VCaP (cell line): ENCODE results near the gene GPR132.

ENCODE experiments used
- H3K27ac ChIP-seq: fragments of 450-650 bp; 2 replicates; pipeline ENCODE4 v1.5.1; 2017
- TF ChIP-seq, protein P1 (sequence below): fragments of 450-650 bp; conservative IDR thresholded peaks from 2 replicates; pipeline ENCODE4 v1.5.1; 2017; ENCODE audit warnings: mild to moderate bottlenecking, moderate library complexity

The GPR132 gene

GRCh38 chr14:105010106-105010505, 55.1 kb downstream of the GPR132 start:
- TF ChIP-seq, protein P1, sequence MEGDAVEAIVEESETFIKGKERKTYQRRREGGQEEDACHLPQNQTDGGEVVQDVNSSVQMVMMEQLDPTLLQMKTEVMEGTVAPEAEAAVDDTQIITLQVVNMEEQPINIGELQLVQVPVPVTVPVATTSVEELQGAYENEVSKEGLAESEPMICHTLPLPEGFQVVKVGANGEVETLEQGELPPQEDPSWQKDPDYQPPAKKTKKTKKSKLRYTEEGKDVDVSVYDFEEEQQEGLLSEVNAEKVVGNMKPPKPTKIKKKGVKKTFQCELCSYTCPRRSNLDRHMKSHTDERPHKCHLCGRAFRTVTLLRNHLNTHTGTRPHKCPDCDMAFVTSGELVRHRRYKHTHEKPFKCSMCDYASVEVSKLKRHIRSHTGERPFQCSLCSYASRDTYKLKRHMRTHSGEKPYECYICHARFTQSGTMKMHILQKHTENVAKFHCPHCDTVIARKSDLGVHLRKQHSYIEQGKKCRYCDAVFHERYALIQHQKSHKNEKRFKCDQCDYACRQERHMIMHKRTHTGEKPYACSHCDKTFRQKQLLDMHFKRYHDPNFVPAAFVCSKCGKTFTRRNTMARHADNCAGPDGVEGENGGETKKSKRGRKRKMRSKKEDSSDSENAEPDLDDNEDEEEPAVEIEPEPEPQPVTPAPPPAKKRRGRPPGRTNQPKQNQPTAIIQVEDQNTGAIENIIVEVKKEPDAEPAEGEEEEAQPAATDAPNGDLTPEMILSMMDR, result no peak
- H3K27ac ChIP-seq, result no peak overlapping the region

DNA sequence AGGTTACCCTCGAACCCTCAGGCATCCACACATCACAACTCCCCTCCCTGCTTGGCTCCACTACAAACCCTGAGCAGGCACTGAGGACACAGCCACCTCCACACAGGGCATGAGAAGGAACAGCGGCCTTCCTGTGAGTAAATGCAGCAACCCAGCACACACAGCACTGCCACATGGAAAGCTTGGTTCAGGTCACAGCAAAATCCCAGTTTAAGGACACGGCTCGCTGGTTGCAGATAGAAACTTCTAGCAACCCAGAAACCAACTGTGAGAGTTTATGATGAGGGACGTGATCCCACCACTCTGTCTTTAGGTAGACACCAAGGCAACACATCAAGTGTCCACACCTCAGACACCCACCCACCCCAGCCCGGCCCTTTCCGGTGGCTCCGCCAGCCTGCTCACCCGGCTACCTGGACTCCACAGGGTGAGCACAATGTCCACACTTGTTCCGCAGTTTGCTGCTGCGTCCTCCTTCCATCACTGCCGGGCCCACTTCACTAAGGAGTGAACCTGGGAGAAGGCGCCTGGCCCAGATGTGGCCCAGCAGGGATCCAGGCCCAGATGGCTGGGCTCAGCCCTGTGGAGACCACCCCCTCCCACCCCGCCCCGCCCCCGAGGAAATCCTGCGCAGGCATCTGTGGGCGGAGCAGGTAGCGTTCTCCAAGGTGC, 57.5 kb downstream of the GPR132 start:
- TF ChIP-seq, protein P1, result no peak
- no peak overlapping the region for H3K27ac ChIP-seq

DNA sequence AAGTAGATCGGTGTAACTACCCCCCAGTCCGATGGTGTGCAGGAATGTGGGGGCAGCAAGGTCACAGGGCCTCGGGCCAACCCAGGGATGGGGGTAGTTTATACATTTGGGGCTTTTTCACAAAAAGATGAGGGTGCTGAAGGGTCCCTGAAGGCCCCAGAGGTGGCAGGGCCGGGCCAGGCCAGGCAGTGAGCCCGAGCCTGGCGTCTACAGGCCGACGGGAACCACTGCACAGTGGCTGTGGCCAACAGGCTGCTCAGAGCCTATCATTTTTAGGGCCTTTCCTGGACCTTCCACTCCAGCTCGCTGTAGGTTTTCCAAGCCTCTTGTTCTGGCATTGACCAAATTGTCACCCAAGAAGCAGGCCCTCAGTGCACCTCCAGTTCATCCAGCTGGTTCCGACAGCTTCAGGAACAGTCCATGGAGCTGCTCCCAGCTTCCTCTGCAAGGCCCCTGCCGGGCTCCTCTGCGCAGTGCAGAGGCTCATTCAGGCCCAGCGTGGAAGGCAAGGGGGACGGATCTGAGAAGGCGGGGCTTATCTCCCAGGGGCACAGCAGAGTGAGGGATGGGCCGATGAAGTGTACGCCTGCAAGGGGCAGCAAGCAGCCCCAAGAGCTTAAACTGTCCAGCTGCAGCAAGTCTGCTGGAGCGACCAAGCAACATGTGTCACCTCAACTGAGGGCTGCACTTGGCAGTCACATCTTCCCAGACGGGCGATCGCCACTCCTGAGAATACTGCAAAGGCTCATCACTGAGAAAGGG, 58.2 kb downstream of the GPR132 start:
- no peak overlapping the region for H3K27ac ChIP-seq
- TF ChIP-seq, protein P1, result no peak

GRCh38 chr14:105005929-105006830, 59.0 kb downstream of the GPR132 start:
- H3K27ac ChIP-seq, result no peak overlapping the region
- TF ChIP-seq, protein P1, result no peak

DNA sequence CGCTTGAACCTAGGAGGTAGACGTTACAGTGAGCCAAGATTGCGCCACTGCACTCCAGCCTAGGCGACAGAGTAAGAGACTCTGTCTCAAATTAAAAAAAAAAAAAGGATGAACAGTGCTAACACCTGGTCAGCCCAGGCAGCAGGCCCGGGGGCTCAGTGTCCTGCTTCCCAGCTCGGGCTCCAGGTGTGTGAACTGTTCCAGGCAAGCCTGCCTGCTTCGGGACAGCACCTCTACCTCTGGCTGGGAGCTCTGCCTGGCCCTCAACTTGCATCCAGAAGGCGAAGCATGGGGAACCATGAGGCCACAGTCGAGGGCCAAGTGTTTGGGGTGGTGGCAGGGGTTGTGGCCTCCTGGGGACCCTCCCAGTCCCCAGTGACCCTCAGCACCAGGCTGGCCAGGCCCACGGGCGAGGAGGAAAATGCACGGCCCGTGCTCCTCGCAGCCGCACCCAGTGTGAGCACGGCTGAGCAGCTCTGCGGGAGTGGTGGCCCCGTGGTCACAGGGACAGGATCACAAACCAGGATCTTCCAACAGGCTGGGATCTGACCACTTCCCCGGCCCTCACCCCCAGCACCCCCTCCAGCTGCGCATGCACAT, 59.8 kb downstream of the GPR132 start:
- H3K27ac ChIP-seq, result no peak overlapping the region
- TF ChIP-seq, protein P1, result no peak
